Mononuclear cell (primary cell): Measurements from ENCODE around the gene KRTAP2-4. TPM values are rescaled to one million over a fixed set of nuclear protein-coding genes. Genes with fewer than 3 reads are reported as not detected.
"Not testable (repeated sequence)": the region's sequence is repeated elsewhere in the genome, so short reads cannot be mapped to it uniquely, and the experiment has no call there.

ENCODE experiments used
- H3K27me3 ChIP-seq: 2 replicates; pipeline ENCODE4 v1.6.0; 2011; ENCODE audit warnings: low read length, control low read depth; ENCODE audit not compliant: insufficient read depth
- H3K4me1 ChIP-seq: 2 replicates; pipeline ENCODE4 v1.5.1; 2011; ENCODE audit warnings: mild to moderate bottlenecking, low read length, control low read depth; ENCODE audit not compliant: insufficient read depth
- H3K4me3 ChIP-seq: 2 replicates; pipeline ENCODE4 v1.5.1; 2011; ENCODE audit warnings: mild to moderate bottlenecking, low read length, moderate library complexity
- H3K9me3 ChIP-seq: 2 replicates; pipeline ENCODE4 v1.5.1; 2011; ENCODE audit warnings: low read depth, mild to moderate bottlenecking, control low read depth, low read length
- total RNA-seq: library from RNA; depleted of rRNA; stranded (reverse); fragments of >200 nt; gene quantifications from one replicate; pipeline ENCODE4 v1.2.3, GENCODE V29; 2012

KRTAP2-4 gene
- total RNA-seq, 1 donor: not detected

DNA sequence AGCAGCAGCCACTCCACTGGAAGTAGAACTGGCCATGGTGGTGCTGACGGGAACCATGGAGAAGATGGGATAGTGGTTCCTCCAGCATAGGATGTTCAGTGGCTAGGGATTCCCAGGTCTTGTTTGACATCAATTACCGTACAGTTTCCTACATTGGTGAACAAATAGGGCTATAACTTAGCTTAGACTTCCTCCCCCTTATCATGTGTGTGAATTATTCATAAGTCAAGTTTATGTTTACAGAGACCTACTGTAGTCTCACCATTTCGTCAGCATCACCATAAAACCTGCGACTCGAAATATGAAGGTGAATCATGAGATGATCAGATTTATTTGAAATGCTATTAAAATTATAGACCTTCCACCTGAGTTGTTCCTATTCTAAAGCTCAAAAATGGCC lies 6.9 kb downstream of the KRTAP2-4 start:
- Histone ChIP-seq H3K4me1 (no peaks in the 10 kb centered on the region), H3K4me3 (no peak overlapping the region), H3K27me3 (peaks cover 30% of the 10 kb centered on the region), H3K9me3 (no peaks in the 10 kb centered on the region)

DNA sequence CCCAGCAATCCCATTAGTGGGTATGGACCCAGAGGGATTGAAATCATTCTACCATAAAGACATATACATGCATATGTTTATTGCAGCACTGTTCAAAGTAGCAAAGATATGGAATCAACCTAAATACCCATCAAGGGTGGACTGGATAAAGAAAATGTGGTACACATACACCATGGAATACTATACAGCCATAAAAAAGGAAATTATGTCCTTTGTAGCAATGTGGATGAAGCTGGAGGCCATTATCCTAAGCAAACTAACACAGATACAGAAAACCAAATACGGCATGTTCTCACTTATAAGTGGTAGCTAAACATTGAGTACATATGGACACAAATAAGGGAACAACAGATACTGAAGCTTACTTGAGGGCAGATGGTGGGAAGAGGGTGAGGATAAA lies 8.1 kb downstream of the KRTAP2-4 start:
- Histone ChIP-seq H3K4me1 (no peaks in the 10 kb centered on the region), H3K4me3 (no peak overlapping the region), H3K27me3 (peaks cover 26% of the 10 kb centered on the region), H3K9me3 (no peaks in the 10 kb centered on the region)

DNA sequence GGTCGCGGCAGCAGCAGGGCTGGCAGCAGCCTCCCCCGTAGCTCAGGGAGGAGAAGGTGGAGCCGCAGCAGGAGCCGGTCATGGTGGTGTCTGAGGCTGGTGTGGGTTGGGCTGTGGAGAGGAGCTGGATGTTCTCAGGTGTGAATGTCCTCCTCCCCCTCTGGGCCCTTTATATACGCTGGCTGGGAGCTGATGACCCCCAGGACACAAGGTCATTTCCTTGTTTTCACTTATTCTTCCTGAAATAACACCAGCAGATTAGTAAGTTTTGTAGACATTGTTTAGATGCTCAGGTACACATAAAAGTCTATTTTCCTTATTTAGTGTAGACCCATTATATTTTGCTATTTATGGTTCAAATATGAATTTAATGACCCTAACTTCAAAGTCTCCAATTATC lies 10.5 kb downstream of the KRTAP2-4 start, which contains the start of gene KRTAP2-2:
Gene KRTAP2-2 (minus strand): TSS at position 101 of the 400 bp plus-strand sequence. CDS start 19 bp downstream, at position 82.
- not testable (repeated sequence) for H3K4me3 ChIP-seq, H3K9me3 ChIP-seq, H3K27me3 ChIP-seq, H3K4me1 ChIP-seq

DNA sequence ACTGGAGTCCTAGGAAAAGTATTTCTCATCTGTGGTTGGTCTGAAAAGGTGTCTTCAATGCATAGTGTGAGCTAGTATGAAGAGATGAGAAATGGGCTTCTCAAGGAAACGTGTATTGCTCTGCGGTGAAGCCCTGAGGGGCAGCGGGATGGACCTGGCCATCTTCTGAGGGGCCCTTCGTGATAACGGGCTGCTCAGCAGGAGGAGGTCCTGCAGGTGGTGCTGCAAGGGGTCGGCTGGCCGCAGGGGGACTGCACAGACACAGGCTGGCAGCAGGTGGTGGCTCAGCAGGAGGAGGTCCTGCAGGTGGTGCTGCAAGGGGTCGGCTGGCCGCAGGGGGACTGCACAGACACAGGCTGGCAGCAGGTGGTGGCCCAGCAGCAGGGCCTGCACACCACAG lies 11.1 kb downstream of the KRTAP2-4 start:
- H3K27me3 ChIP-seq, H3K9me3 ChIP-seq, H3K4me3 ChIP-seq, H3K4me1 ChIP-seq: not testable (repeated sequence)

DNA sequence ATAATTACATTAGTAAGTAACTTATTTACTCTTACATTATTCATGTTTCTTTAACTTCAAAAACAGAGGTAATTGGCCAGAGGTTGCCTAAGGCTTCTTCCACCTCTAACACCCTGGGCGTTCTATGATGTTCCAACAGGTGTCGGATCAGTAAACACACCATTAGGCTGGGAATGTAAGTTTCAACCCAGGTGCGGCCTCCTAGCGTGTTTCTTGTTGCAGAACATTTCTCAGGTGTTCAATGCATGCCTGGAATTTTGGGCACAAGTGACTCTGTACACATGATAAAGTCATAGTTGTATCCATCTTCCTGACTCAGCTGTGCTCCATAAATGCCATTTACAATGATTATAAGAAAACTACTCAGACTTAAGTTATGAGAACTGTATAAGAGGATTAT lies 11.7 kb downstream of the KRTAP2-4 start:
- Histone ChIP-seq H3K9me3 (no peaks in the 10 kb centered on the region), H3K4me3 (no peak overlapping the region), H3K4me1 (no peaks in the 10 kb centered on the region), H3K27me3 (peaks cover 8% of the 10 kb centered on the region)

DNA sequence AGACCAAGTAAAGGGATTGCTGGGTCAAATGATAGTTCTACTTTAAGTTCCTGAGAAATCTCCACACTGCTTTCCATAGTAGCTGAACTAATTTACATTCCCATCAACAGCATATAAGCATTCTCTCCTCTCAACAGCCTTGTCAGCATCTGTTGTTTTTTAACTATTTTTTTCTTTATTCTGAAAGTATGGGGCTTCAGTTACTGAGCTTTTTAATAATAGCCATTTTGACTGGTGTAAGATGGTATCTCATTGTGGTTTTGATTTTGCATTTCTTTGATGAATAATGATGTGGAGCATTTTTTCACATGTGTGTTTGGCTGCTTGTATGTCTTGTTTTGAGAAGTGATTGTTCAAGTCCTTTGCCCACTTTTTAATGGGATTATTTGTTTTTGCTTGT lies 13.1 kb downstream of the KRTAP2-4 start:
- Histone ChIP-seq H3K9me3 (no peaks in the 10 kb centered on the region), H3K4me1 (no peaks in the 10 kb centered on the region), H3K4me3 (no peak overlapping the region), H3K27me3 (no peaks in the 10 kb centered on the region)

DNA sequence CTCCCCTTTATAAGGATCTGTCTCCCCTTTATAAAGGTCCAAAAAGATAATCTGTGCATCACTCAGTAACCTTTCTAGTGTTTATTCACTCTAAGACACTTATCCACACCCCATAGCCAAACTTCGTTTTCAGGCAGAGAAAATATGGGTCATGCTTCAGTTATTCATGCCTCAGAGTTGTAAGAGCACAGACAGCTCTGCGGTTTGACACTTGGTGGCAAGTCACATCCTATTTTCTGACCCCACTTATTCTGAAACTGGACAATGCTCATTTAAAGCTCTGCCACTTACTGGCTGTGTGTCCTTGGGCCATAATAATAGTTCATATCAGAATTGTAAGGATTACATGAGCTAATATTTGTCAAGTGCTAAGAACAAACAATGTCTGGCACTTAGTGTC lies 16.6 kb downstream of the KRTAP2-4 start:
- Histone ChIP-seq H3K27me3 (no peaks in the 10 kb centered on the region), H3K4me3 (no peak overlapping the region), H3K9me3 (no peaks in the 10 kb centered on the region), H3K4me1 (no peaks in the 10 kb centered on the region)

DNA sequence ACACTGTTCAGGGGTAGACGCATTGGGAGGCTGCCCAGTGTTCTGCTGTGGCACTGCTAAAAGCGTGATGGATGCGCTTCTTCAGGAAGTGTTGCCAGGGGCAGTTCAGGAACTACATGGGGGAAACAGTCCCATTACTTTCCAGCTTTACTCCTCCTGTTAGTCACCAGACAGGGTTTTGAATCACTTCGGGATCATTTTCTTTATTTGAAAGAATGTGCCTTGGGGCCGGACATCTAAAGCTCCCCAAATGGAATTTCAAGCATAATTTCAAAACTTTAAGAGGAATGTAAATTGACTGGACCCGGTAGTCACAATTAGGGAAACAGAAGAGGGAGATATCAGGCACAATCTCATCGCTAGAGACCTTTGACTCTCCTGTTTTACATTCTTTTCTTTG lies 17.2 kb downstream of the KRTAP2-4 start:
- Histone ChIP-seq H3K27me3 (peaks cover 5% of the 10 kb centered on the region), H3K4me3 (no peak overlapping the region), H3K9me3 (no peaks in the 10 kb centered on the region), H3K4me1 (no peaks in the 10 kb centered on the region)

DNA sequence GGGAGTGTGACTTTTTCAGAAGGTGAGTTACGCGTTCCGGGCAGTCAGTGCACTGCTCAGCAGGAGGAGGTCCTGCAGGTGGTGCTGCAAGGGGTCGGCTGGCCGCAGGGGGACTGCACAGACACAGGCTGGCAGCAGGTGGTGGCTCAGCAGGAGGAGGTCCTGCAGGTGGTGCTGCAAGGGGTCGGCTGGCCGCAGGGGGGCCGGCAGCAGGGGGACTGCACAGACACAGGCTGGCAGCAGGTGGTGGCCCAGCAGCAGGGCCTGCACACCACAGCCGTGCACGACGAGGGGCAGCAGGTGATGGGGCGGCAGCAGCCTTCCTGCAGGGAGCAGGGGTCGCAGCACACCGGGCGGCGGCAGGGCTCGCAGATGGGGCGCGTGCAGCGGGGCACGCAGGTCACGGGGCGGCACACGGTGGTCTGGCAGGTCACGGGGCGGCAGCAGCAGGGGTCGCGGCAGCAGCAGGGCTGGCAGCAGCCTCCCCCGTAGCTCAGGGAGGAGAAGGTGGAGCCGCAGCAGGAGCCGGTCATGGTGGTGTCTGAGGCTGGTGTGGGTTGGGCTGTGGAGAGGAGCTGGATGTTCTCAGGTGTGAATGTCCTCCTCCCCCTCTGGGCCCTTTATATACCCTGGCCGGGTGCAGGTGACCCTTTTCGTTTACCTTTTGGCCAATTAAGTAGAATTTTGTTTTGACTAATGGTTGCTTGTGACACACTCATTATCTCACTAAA lies 18.8 kb downstream of the KRTAP2-4 start, which contains the start of gene KRTAP2-1:
Gene KRTAP2-1 (minus strand): TSS at position 582 of the 731 bp plus-strand sequence. CDS start 49 bp downstream, at position 533.
- not testable (repeated sequence) for H3K4me3 ChIP-seq, H3K4me1 ChIP-seq
- peaks cover 10% of the 10 kb centered on the region for H3K27me3 ChIP-seq

DNA sequence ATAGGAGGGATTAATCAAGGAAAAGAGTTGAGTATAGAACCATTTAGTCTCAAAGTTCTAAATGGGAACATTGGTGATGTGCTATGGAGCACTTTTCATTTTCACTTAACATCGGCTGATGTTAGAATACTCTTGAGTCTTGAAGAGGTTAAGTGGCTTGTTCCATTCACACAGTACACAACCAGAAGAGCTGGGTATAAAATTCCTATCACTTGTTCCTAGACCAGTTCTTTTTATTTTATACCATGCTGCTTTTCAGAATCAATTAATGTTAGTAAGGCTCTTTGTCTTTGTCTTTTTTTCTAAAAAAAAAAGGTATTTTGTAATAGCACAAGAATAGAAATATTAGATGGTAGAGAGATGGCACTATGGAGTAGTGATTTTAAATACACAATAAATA lies 22.7 kb downstream of the KRTAP2-4 start:
- Histone ChIP-seq H3K9me3 (peaks cover 6% of the 10 kb centered on the region), H3K4me3 (no peak overlapping the region), H3K27me3 (peaks cover 10% of the 10 kb centered on the region), H3K4me1 (no peaks in the 10 kb centered on the region)

More for the DNA sequence above, 18.8 kb downstream of the KRTAP2-4 start, which contains the start of gene KRTAP2-1:
- not testable (repeated sequence) for H3K9me3 ChIP-seq

DNA sequence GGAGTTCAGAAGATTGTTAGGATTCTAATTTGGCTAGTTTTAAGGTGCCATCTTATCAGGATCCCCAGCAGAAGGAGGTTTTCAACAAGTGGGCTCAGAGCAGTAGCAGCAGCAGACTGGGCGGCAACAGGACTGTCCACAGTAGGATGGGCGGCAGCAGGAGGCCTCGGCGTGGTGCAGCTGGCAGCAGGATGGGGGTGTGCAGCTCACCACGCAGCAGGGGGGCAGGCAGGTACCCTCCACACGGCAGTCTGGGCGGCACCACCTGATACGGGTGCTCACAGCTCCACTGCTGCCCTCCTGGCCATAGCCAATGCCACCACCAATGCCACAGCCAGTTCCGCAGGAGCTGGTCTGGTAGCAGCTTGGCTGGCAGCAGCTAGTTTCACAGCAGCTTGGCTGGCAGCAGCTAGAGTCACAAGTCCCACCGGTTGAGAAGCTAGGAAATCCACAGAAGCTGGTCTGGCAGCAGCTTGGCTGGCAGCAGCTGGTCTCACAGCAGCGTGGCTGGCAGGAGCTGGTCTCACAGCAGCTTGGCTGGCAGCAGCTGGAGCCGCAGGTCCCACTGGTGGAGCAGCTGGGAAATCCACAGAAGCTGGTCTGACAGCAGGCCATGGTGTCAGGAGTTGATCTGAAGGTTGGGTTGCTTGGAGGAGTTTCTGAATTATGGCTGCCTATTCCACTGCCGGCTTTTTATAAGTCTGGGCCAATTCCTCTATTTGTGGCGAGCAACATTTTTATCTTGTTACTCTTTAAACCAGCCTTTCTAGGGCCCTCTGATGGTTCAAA lies 24.7 kb downstream of the KRTAP2-4 start, which contains the start of gene KRTAP1-1:
Gene KRTAP1-1 (minus strand): TSS at position 668 of the 789 bp plus-strand sequence. CDS start 53 bp downstream, at position 615.
- peaks cover 10% of the 10 kb centered on the region for H3K27me3 ChIP-seq

DNA sequence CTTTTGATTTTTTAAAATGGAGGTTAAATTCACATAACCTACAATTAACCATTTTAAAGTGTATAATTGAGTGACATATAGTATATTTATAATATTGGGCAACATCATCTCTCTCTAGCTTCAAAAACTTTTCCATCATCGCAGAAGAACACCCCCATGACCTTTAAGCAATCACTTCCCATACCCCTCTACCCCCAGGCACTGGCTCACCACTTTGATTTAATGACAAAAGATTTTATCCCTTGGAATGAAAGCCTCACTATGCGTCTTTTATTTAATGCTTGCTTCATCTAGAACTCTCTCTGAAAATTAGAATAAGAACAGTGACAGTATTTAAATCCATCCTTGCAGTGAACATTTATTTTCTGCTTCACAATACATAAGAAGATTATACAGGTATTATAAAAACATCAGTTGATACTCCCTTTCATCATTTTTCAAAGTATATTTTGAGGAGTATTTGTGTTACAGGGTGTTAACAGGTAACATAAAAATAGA lies 27.8 kb downstream of the KRTAP2-4 start:
- H3K4me1 ChIP-seq: no peaks in the 10 kb centered on the region
- peaks cover 5% of the 10 kb centered on the region for H3K9me3 ChIP-seq
- no peak overlapping the region for H3K4me3 ChIP-seq
- peaks cover 5% of the 10 kb centered on the region for H3K27me3 ChIP-seq

More for the DNA sequence above, 24.7 kb downstream of the KRTAP2-4 start, which contains the start of gene KRTAP1-1:
- not testable (repeated sequence) for H3K4me1 ChIP-seq, H3K4me3 ChIP-seq, H3K9me3 ChIP-seq

DNA sequence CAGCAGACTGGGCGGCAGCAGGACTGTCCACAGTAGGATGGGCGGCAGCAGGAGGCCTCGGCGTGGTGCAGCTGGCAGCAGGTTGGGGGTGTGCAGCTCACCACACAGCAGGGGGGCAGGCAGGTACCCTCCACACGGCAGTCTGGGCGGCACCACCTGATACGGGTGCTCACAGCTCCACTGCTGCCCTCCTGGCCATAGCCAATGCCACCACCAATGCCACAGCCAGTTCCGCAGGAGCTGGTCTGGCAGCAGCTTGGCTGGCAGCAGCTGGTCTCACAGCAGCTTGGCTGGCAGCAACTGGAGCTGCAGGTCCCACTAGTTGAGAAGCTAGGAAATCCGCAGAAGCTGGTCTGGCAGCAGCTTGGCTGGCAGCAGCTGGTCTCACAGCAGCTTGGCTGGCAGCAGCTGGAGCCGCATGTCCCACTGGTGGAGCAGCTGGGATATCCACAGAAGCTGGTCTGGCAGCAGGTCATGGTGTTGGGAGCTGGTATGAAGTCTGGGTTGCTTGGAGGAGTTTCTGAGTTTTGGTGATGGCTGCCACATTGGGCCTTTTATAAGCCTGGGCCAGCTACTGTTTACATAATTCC lies 31.2 kb downstream of the KRTAP2-4 start, which contains the start of gene KRTAP1-3:
Gene KRTAP1-3 (minus strand): TSS at position 529 of the 590 bp plus-strand sequence. CDS start 53 bp downstream, at position 476.
- not testable (repeated sequence) for H3K9me3 ChIP-seq, H3K4me1 ChIP-seq, H3K27me3 ChIP-seq, H3K4me3 ChIP-seq

DNA sequence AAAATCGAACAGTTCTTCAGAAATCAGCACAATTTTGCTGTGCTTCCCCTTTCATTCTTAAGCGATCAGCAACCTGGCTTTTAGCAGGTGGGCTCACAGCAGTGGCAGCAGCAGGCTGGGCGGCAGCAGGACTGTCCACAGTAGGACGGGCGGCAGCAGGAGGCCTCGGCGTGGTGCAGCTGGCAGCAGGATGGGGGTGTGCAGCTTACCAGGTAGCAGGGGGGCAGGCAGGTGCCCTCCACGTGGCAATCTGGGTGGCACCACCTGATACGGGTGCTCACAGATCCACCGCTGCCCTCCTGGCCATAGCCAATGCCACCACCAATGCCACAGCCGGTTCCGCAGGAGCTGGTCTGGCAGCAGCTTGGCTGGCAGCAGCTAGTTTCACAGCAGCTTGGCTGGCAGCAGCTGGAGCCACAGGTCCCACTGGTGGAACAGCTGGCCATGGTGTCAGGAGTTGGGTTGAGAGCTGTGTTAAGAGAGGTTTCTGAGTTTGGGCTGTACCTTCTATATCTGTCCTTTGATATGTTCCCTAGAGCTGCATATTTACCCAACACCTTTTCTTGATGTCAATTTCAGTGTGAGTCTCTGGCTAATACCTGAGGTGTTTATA lies 35.9 kb downstream of the KRTAP2-4 start, which contains the start of gene KRTAP1-4:
Gene KRTAP1-4 (minus strand): TSS at position 563 of the 613 bp plus-strand sequence. CDS start 117 bp downstream, at position 446.
- Histone ChIP-seq H3K27me3 (peaks cover 4% of the 10 kb centered on the region), H3K4me1 (no peaks in the 10 kb centered on the region), H3K9me3 (no peaks in the 10 kb centered on the region), H3K4me3 (no peak within 1 kb of the TSS)
